GM19023 (cell line): ENCODE data around the gene CDK10.
"Not testable (repeated sequence)": the region's sequence is repeated elsewhere in the genome, so short reads cannot be mapped to it uniquely, and the experiment has no call there.

Experiments used
- ATAC-seq: cut with Tn5 transposase; IDR thresholded peaks from one replicate; pipeline ENCODE4 v1.9.1; 2021; ENCODE audit warnings: mild to moderate bottlenecking, moderate library complexity; ENCODE audit not compliant: unreplicated experiment

The CDK10 gene, protein sequence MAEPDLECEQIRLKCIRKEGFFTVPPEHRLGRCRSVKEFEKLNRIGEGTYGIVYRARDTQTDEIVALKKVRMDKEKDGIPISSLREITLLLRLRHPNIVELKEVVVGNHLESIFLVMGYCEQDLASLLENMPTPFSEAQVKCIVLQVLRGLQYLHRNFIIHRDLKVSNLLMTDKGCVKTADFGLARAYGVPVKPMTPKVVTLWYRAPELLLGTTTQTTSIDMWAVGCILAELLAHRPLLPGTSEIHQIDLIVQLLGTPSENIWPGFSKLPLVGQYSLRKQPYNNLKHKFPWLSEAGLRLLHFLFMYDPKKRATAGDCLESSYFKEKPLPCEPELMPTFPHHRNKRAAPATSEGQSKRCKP

DNA sequence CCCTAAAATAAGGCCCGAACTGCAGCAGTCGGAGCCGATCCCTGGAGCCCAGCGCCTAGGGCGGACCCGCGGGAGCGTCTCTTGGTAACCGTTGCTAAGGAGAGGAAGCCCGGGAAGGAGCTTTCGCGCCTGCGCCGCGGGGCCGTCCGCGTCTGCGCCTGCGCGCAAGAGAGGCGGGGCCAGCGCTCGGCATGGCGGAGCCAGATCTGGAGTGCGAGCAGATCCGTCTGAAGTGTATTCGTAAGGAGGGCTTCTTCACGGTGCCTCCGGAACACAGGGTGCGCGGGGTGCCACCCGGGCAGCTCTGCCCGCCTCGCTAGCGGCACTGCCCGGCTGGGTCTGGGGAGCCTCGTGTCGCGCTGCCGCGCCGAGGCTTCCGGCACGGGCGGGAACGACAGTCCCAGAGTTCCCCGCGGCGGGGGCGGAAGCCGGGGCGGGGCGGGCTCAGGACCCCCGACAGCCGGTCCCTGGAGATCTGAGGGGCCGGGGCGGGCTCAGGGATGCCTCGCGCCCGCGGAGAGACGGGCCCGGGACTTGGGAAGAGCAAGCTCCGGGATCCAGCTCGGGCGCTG, at the start of gene CDK10:
Gene CDK10, plus strand, starts transcription at position 170 of the 572 bp plus-strand sequence. Its CDS starts 22 bp downstream, at position 192.
- ATAC-seq = peak; percentile 70

DNA sequence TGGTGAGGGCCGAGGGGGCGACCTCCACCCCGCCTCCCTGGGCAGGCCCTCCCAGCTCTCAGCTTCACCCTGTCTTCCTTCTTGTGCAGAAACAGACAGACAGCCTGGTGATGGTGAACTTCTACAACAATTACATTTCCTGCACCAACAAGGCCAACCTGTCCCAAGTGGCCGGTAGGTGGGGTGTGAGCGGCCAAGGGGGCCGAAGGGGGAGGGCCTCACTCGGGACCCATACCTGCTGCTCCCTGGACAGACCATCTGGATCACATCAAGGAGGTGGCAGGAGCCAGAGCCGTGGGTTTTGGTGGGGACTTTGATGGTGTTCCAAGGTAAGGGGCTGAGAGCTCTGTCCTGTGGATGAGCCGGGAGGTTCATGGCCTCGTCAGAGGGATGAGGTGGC, 49.1 kb upstream of the CDK10 start:
- no peak for ATAC-seq

- ATAC-seq = no peak
Measured at GRCh38 chr16:89638455-89638854, 48.0 kb upstream of the CDK10 start.

DNA sequence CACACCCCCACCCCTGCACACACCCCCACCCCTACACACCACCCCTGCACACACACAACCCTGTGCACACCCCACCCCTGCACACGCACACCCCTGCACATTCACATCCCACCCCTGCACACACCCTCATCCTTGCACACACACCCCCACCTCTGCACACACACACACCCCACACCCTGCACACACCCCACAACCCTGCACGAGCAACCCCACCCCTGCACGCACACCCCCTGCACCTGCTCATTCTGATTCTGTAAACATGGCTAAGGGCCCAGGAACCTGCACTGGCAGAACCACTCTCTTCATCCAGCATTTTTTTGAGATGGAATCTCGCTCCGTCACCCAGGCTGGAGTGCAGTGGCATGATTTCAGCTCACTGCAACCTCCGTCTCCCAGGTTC, 47.1 kb upstream of the CDK10 start:
- ATAC-seq = no peak

DNA sequence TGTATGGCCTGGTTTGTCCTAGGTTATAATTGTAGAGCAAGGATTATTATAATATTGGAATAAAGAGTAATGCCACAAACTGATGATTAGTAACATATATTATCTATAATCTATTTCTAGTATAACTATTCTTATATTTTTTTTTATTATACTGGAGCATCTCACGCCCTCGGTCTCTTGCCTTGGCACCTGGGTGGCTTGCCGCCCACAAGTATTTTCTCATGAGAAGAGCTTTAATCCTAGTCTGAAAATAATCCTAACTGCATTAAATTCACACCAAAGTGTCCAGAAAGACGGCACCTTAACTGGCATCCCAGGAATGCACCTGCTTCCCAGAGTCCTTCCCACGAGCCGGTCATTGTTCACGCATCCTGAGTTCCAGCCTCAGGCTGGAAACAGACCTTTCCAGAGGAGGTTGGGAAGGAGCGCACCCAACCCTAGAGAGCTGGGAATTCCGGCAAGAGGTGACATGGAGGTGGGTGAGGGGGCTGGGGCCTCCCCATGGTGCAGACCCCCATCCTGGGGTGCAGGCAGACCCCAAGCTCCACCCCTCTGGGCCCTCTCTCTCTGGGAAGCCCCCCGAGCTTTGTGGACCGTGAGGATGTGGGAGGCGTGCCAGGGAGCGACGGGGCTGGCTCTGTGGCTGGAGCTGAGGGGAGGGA, 44.9 kb upstream of the CDK10 start:
- no peak for ATAC-seq

DNA sequence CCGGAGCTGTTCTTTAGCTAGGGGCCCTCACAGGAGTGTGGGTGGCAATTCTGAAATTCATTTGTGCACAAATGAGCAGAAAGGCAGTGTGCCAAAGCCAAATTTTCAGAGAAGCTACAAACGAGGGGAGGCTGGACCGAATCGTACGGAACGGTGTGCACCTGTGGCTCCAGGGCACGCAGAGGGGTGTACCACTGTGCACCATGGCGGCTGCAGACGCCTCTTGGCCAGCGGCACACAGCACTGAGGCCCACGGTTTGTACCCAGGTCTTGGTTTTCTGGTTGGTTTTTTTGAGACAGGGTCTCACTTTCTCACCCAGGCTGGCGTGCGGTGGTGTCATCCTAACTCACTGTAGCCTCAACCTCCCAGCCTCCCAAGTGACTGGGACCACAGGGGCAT, 43.9 kb upstream of the CDK10 start:
- ATAC-seq = no peak

GRCh38 chr16:89643769-89644300, 42.7 kb upstream of the CDK10 start:
- no peak for ATAC-seq

- no peak for ATAC-seq
Measured at GRCh38 chr16:89645122-89645521, 41.4 kb upstream of the CDK10 start.

- ATAC-seq = no peak
Measured at GRCh38 chr16:89646270-89646669, 40.2 kb upstream of the CDK10 start.

GRCh38 chr16:89646906-89647305, 39.6 kb upstream of the CDK10 start:
- ATAC-seq = no peak

GRCh38 chr16:89651584-89651983, 34.9 kb upstream of the CDK10 start:
- no peak for ATAC-seq

- no peak for ATAC-seq
Measured at GRCh38 chr16:89653656-89654295, 32.7 kb upstream of the CDK10 start.

DNA sequence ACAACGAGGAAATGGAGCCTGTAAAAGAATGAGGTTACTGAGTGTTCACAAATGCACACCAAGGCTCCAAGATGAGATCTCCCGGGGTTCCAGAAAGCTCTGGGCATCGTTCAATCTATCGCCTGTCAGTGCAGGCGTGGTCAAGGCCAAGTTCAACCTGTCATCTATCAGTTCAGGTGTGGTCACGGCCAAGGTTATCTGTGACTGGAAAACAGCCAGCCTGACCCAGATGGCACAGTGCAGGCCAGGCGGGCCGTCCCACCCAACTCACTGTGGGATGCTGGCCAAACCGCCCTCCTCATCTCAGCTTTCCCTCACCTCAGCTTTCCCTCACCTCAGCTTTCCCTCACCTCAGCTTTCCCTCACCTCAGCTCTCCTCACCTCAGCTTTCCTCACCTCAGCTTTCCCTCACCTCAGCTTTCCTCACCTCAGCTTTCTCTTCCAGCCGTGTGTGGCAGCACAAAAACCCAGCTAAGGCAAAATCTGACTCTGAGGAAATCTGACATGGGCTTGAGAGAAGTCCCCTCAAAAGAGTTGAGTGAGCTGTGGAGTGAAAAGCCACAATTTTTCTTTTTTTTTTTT, 31.3 kb upstream of the CDK10 start:
- ATAC-seq = no peak

DNA sequence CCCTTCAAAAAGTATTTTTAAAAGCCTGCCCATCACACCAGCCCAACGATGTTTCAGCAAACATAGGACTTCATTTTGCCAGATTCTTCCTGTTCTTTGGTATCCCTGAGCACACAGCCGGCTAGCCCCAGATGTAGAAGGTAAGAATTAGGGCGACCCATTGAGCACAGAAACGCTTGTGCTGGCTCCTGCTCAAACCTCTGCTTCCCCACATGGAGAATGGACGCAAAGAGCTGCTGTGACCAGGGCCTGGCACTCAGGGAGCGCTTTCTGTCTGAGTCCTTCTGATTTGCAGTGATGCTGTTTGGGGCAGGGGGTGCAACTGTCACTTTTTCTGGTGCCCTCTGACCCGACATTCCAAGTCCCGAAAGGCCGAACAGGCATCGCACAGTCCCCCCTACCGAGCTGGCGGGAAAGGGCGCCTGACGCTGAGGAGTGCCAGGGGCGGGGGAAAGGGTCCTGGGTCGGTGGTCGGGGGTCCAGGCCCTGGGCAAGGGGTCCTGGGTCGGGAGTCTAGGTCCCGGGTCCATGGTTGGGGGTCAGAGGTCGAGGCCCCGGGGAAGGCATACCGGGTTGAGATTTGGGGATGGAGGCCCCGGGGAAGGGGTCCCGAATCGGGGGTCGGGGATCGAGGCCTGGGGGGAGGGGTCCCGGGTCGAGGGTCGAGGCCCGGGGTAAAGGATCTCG, 29.9 kb upstream of the CDK10 start:
- no peak for ATAC-seq

- ATAC-seq = peak; percentile 88
Measured at GRCh38 chr16:89657442-89658220, 28.9 kb upstream of the CDK10 start, which contains the start of the genes CHMP1A and SPATA33. TSS of gene CHMP1A (minus strand) at chr16:89657708. CDS start at chr16:89657588, 120 bp downstream. TSS of gene SPATA33 (plus strand) at chr16:89657836. CDS start at chr16:89657912, 76 bp downstream.

DNA sequence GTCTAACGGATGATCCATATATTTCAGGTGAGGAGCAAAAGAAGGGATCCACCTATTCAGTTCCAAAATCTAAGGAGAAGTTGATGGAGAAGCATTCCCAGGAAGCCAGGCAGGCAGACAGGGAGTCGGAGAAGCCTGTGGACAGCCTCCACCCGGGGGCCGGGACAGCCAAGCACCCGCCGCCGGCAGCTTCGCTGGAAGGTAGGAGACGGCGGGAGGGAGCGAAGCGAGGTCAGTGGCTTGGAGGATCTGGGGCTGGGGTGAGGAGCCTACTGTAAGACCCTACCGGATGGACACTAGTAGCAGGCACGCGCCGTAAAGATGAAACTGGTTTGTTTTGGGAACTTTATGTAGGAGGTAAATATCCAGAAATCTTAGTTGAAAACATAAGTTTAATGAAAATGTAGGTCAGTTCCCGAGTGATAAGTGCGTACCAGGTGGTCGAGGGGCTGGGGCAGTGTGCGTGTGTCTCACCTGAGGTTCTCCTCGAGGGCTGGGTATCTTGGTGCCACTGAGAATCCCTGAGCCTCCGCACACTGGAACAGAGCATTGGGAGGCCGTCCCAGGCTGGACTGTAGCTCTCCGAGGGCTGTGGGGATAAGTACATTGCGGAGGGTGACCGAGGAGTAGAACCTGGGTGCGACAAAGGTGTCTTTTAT, 28.1 kb upstream of the CDK10 start:
- ATAC-seq = no peak

- no peak for ATAC-seq
Measured at GRCh38 chr16:89660146-89660545, 26.3 kb upstream of the CDK10 start.

GRCh38 chr16:89661215-89661614, 25.3 kb upstream of the CDK10 start:
- no peak for ATAC-seq

GRCh38 chr16:89664238-89664637, 22.3 kb upstream of the CDK10 start:
- ATAC-seq = not testable (repeated sequence)
